K562 (cell line): ENCODE data around the gene SKIDA1. TPM values are rescaled to one million over a fixed set of nuclear protein-coding genes. Genes with fewer than 3 reads are reported as not detected.

Experiments
- CBX2 ChIP-seq: fragments of 200-600 bp; sonication (generic); IDR thresholded peaks from one replicate; pipeline ENCODE4 v1.6.1; 2012; ENCODE audit warnings: mild to moderate bottlenecking, low read length, inconsistent platforms; ENCODE audit not compliant: insufficient read depth, poor library complexity, severe bottlenecking
- CHCHD3 ChIP-seq: fragments of 250-450 bp; sonication (Bioruptor Pico); IDR thresholded peaks from 2 replicates; pipeline ENCODE4 v2.1.2; 2022; ENCODE audit warnings: mild to moderate bottlenecking
- ELF2 ChIP-seq: fragments of 250-450 bp; sonication (Bioruptor Pico); IDR thresholded peaks from 2 replicates; pipeline ENCODE4 v1.5.0; 2021; ENCODE audit warnings: mild to moderate bottlenecking
- HMG20B ChIP-seq: fragments of 250-450 bp; sonication (Bioruptor Pico); IDR thresholded peaks from 2 replicates; pipeline ENCODE4 v1.5.0; 2021; ENCODE audit warnings: mild to moderate bottlenecking
- IRF2 ChIP-seq: sonication (generic); formaldehyde crosslinking; IDR thresholded peaks from 2 replicates; pipeline ENCODE4 v1.8.1; 2022; ENCODE audit warnings: mild to moderate bottlenecking, missing genetic modification reagents
- KLF6 ChIP-seq: fragments of 250-450 bp; sonication (Bioruptor Pico); IDR thresholded peaks from 2 replicates; pipeline ENCODE4 v1.4.0; 2020; ENCODE audit warnings: mild to moderate bottlenecking, moderate library complexity, borderline replicate concordance
- MYBL2 ChIP-seq, 2 experiments: fragments of 450-650 bp in 1 of 2; sonication (generic) in 1 of 2; formaldehyde crosslinking in 1 of 2; IDR thresholded peaks; 2 replicates each; pipeline versions ENCODE4 v1.6.1 to v1.8.1; 2017 to 2022; ENCODE audit warnings: borderline replicate concordance in 1 of 2, inconsistent platforms in 1 of 2, low read depth in 1 of 2, mild to moderate bottlenecking in 1 of 2, missing genetic modification reagents in 1 of 2, moderate library complexity in 1 of 2
- NR1H2 ChIP-seq: sonication (generic); formaldehyde crosslinking; IDR thresholded peaks from 2 replicates; pipeline ENCODE4 v1.4.0; 2020; ENCODE audit warnings: mild to moderate bottlenecking, missing genetic modification reagents
- SIX5 ChIP-seq, 2 experiments: IDR thresholded peaks; 2 replicates each; pipeline ENCODE4 v1.6.1; 2011; ENCODE audit warnings: low read length in 2 of 2, borderline replicate concordance in 1 of 2, low read depth in 1 of 2, mild to moderate bottlenecking in 1 of 2, moderate library complexity in 1 of 2; ENCODE audit not compliant: insufficient read depth in 1 of 2
- TAF15 ChIP-seq: fragments of 200-400 bp; formaldehyde crosslinking; IDR thresholded peaks from 2 replicates; pipeline ENCODE4 v1.6.1; 2017; ENCODE audit warnings: mild to moderate bottlenecking, low read depth, low read length, moderate library complexity
- ZNF253 ChIP-seq: fragments of 250-450 bp; sonication (Bioruptor Pico); conservative IDR thresholded peaks from 2 replicates; pipeline ENCODE4 v1.6.1; 2021; ENCODE audit warnings: mild to moderate bottlenecking
- polyA plus RNA-seq, 8 experiments: library from polyadenylated mRNA; depleted of rRNA in 4 of 8; stranded (reverse) in 5 of 8; unstranded in 3 of 8; fragments of >200 nt; fragmentation: Nextera tagmentation in 2 of 8; fragmentation: Illumina TruSeq in 1 of 8; extraction: Ambion mirVana in 2 of 8; extraction: Trizol in 1 of 8; gene quantifications; 2 replicates each; pipeline versions ENCODE4 v1.2.1 to v1.2.3, GENCODE V29; 2011 to 2014; ENCODE audit warnings: inconsistent platforms in 1 of 8, missing spikeins in 1 of 8
- total RNA-seq, 7 experiments: library from RNA; depleted of rRNA in 6 of 7; stranded (reverse); fragments of >200 nt in 6 of 7; fragmentation: Illumina TruSeq in 2 of 7; extraction: Trizol in 2 of 7; gene quantifications; 2 replicates each; pipeline versions ENCODE4 v1.2.1 to v1.2.3, GENCODE V29; 2011 to 2021; ENCODE audit warnings: low replicate concordance in 1 of 7
- TF ChIP-seq, protein P1 (sequence below): sonication (generic); formaldehyde crosslinking; IDR thresholded peaks from 2 replicates; pipeline ENCODE4 v1.8.1; 2022; ENCODE audit warnings: missing genetic modification reagents
- TF ChIP-seq, protein P2 (sequence below): sonication (generic); formaldehyde crosslinking; IDR thresholded peaks from 2 replicates; pipeline ENCODE4 v1.8.0; 2023; ENCODE audit warnings: missing genetic modification reagents, mild to moderate bottlenecking, borderline replicate concordance
- TF ChIP-seq, protein P3 (sequence below): fragments of 450-650 bp; formaldehyde crosslinking; IDR thresholded peaks from 2 replicates; pipeline ENCODE4 v1.4.0; 2020; ENCODE audit warnings: mild to moderate bottlenecking, moderate library complexity
- TF ChIP-seq, protein P4 (sequence below): fragments of 200-800 bp; sonication (Bioruptor generic); IDR thresholded peaks from 2 replicates; pipeline ENCODE4 v1.6.1; 2017; ENCODE audit warnings: missing genetic modification characterization, missing compliant biosample characterization

SKIDA1 gene
- total and polyA plus RNA-seq, 9 of the 15 experiments (the other 6 are each of a cell fraction or from before 2014, with no cell fraction given) = 0.05 to 1.1 (median 0.42) TPM

DNA sequence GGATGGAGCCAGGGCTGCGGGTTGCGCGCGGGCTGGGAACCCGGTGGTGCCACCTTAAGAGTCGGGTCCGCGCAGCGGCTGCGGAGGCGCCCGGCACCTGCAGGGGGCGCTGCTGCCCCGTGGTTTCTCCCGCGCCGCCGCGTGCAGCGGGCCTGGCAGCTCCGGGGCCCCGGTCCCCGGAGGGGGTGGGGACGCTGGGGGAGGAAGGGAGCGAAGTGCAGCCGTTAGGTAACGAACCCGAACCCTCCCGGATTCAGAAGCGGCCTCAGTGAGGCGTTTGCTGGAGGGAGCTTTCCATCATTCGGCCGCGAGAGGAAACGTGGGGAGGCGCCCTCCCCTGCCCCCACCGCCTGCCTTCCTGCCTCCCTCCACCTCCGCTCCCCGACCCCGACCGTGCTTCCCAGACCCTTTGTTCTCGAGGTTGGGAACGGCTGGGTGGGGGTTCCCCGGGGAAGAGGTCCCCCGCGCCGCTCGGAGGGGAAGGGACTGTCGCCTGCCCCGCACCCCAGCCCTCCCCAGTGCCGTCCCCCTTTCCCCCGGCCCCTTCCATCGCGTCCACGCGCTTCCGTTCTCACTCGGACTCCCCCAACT is 29.6 kb downstream of the SKIDA1 start (continued):
- TF ChIP-seq, protein P1, sequence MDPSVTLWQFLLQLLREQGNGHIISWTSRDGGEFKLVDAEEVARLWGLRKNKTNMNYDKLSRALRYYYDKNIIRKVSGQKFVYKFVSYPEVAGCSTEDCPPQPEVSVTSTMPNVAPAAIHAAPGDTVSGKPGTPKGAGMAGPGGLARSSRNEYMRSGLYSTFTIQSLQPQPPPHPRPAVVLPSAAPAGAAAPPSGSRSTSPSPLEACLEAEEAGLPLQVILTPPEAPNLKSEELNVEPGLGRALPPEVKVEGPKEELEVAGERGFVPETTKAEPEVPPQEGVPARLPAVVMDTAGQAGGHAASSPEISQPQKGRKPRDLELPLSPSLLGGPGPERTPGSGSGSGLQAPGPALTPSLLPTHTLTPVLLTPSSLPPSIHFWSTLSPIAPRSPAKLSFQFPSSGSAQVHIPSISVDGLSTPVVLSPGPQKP (CRISPR knock-in tag) = no peak
- TF ChIP-seq, protein P2, sequence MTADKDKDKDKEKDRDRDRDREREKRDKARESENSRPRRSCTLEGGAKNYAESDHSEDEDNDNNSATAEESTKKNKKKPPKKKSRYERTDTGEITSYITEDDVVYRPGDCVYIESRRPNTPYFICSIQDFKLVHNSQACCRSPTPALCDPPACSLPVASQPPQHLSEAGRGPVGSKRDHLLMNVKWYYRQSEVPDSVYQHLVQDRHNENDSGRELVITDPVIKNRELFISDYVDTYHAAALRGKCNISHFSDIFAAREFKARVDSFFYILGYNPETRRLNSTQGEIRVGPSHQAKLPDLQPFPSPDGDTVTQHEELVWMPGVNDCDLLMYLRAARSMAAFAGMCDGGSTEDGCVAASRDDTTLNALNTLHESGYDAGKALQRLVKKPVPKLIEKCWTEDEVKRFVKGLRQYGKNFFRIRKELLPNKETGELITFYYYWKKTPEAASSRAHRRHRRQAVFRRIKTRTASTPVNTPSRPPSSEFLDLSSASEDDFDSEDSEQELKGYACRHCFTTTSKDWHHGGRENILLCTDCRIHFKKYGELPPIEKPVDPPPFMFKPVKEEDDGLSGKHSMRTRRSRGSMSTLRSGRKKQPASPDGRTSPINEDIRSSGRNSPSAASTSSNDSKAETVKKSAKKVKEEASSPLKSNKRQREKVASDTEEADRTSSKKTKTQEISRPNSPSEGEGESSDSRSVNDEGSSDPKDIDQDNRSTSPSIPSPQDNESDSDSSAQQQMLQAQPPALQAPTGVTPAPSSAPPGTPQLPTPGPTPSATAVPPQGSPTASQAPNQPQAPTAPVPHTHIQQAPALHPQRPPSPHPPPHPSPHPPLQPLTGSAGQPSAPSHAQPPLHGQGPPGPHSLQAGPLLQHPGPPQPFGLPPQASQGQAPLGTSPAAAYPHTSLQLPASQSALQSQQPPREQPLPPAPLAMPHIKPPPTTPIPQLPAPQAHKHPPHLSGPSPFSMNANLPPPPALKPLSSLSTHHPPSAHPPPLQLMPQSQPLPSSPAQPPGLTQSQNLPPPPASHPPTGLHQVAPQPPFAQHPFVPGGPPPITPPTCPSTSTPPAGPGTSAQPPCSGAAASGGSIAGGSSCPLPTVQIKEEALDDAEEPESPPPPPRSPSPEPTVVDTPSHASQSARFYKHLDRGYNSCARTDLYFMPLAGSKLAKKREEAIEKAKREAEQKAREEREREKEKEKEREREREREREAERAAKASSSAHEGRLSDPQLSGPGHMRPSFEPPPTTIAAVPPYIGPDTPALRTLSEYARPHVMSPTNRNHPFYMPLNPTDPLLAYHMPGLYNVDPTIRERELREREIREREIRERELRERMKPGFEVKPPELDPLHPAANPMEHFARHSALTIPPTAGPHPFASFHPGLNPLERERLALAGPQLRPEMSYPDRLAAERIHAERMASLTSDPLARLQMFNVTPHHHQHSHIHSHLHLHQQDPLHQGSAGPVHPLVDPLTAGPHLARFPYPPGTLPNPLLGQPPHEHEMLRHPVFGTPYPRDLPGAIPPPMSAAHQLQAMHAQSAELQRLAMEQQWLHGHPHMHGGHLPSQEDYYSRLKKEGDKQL (CRISPR knock-in tag) = no peak
- TF ChIP-seq SIX5 (IDR thresholded peaks at IDR 0.05; ENCODE audit: borderline replicate concordance in 1 of 2, insufficient read depth in 1 of 2, low read depth in 1 of 2, low read length in 2 of 2) (no peak), CBX2 (no peak), KLF6 (CRISPR knock-in tag) (no peak), MYBL2 (IDR thresholded peaks at IDR 0.05; ENCODE audit: low read depth) (peak; percentile 60; the same call in 1 of the 2 replicates), MYBL2 (CRISPR knock-in tag; IDR thresholded peaks at IDR 0.05; ENCODE audit: borderline replicate concordance) (no peak), ELF2 (CRISPR knock-in tag) (no peak), IRF2 (no peak), HMG20B (no peak), TAF15 (no peak), CHCHD3 (CRISPR knock-in tag) (no peak), NR1H2 (CRISPR knock-in tag) (no peak), ZNF253 (CRISPR knock-in tag) (no peak)
- TF ChIP-seq, protein P3, sequence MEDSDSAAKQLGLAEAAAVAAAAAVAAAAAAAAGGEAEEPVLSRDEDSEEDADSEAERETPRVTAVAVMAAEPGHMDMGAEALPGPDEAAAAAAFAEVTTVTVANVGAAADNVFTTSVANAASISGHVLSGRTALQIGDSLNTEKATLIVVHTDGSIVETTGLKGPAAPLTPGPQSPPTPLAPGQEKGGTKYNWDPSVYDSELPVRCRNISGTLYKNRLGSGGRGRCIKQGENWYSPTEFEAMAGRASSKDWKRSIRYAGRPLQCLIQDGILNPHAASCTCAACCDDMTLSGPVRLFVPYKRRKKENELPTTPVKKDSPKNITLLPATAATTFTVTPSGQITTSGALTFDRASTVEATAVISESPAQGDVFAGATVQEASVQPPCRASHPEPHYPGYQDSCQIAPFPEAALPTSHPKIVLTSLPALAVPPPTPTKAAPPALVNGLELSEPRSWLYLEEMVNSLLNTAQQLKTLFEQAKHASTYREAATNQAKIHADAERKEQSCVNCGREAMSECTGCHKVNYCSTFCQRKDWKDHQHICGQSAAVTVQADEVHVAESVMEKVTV (CRISPR knock-in tag) = peak; percentile 85
- TF ChIP-seq, protein P4, sequence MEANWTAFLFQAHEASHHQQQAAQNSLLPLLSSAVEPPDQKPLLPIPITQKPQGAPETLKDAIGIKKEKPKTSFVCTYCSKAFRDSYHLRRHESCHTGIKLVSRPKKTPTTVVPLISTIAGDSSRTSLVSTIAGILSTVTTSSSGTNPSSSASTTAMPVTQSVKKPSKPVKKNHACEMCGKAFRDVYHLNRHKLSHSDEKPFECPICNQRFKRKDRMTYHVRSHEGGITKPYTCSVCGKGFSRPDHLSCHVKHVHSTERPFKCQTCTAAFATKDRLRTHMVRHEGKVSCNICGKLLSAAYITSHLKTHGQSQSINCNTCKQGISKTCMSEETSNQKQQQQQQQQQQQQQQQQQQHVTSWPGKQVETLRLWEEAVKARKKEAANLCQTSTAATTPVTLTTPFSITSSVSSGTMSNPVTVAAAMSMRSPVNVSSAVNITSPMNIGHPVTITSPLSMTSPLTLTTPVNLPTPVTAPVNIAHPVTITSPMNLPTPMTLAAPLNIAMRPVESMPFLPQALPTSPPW (CRISPR knock-in tag) = peak; percentile 85
